SK-N-SH treated with all-trans-retinoic acid at 6 μM for 48 hours (cell line): ENCODE measurements around the gene ETNK2.

Source experiments
- ATAC-seq: fragments of 200-7000 bp; cut with Tn5 transposase; 3 replicates; pipeline ENCODE4 v1.9.1; 2020; ENCODE audit warnings: mild to moderate bottlenecking, moderate library complexity
- ARNTL ChIP-seq: fragments of 450-650 bp; formaldehyde crosslinking; IDR thresholded peaks from 2 replicates; pipeline ENCODE4 v1.5.0; 2020; ENCODE audit warnings: low read depth, mild to moderate bottlenecking, moderate library complexity, borderline replicate concordance
- CREB5 ChIP-seq: fragments of 250-450 bp; sonication (Bioruptor Pico); IDR thresholded peaks from 2 replicates; pipeline ENCODE4 v1.5.1; 2020; ENCODE audit warnings: low read depth, mild to moderate bottlenecking, moderate library complexity
- CSDC2 ChIP-seq: fragments of 250-450 bp; sonication (Bioruptor Pico); IDR thresholded peaks from 2 replicates; pipeline ENCODE4 v1.5.0; 2020; ENCODE audit warnings: mild to moderate bottlenecking, moderate library complexity
- CSRNP3 ChIP-seq: fragments of 250-450 bp; sonication (Bioruptor Pico); IDR thresholded peaks from 2 replicates; pipeline ENCODE4 v1.5.1; 2021; ENCODE audit warnings: mild to moderate bottlenecking, moderate library complexity
- ESRRG ChIP-seq: fragments of 250-450 bp; sonication (Bioruptor Pico); IDR thresholded peaks from 2 replicates; pipeline ENCODE4 v1.6.1; 2021; ENCODE audit warnings: mild to moderate bottlenecking
- GLIS3 ChIP-seq: fragments of 250-450 bp; sonication (Bioruptor Pico); IDR thresholded peaks from 2 replicates; pipeline ENCODE4 v1.5.0; 2020; ENCODE audit warnings: mild to moderate bottlenecking, moderate library complexity
- ISL1 ChIP-seq: fragments of 250-450 bp; sonication (Bioruptor Pico); IDR thresholded peaks from 2 replicates; pipeline ENCODE4 v2.1.2; 2022; ENCODE audit warnings: mild to moderate bottlenecking, moderate library complexity
- OSR1 ChIP-seq: fragments of 250-450 bp; sonication (Bioruptor Pico); IDR thresholded peaks from 2 replicates; pipeline ENCODE4 v1.8.0; 2022; ENCODE audit warnings: moderate library complexity, mild to moderate bottlenecking, inconsistent platforms
- PATZ1 ChIP-seq: fragments of 250-450 bp; sonication (Bioruptor Pico); IDR thresholded peaks from 2 replicates; pipeline ENCODE4 v1.8.0; 2020; ENCODE audit warnings: mild to moderate bottlenecking, moderate library complexity, borderline replicate concordance
- POU6F1 ChIP-seq: fragments of 250-450 bp; sonication (Bioruptor Pico); IDR thresholded peaks from 2 replicates; pipeline ENCODE4 v1.8.0; 2021; ENCODE audit warnings: low read depth, mild to moderate bottlenecking, moderate library complexity, borderline replicate concordance
- PPARA ChIP-seq: fragments of 250-450 bp; sonication (Bioruptor Pico); IDR thresholded peaks from 2 replicates; pipeline ENCODE4 v1.5.0; 2020; ENCODE audit warnings: mild to moderate bottlenecking, borderline replicate concordance
- SNAI2 ChIP-seq: fragments of 250-450 bp; sonication (Bioruptor Pico); IDR thresholded peaks from 2 replicates; pipeline ENCODE4 v1.5.0; 2020; ENCODE audit warnings: mild to moderate bottlenecking, moderate library complexity
- TOX ChIP-seq: fragments of 250-450 bp; sonication (Bioruptor Pico); IDR thresholded peaks from 2 replicates; pipeline ENCODE4 v1.8.0; 2021; ENCODE audit warnings: mild to moderate bottlenecking, moderate library complexity, borderline replicate concordance
- TSHZ2 ChIP-seq: fragments of 250-450 bp; sonication (Bioruptor Pico); IDR thresholded peaks from 2 replicates; pipeline ENCODE4 v1.5.0; 2020; ENCODE audit warnings: mild to moderate bottlenecking, moderate library complexity
- ZC3H10 ChIP-seq: fragments of 250-450 bp; sonication (Bioruptor Pico); IDR thresholded peaks from 2 replicates; pipeline ENCODE4 v1.5.1; 2021; ENCODE audit warnings: mild to moderate bottlenecking, moderate library complexity
- ZFP3 ChIP-seq: fragments of 250-450 bp; sonication (Bioruptor Pico); IDR thresholded peaks from 2 replicates; pipeline ENCODE4 v1.5.0; 2020; ENCODE audit warnings: mild to moderate bottlenecking, moderate library complexity
- ZNF565 ChIP-seq: fragments of 450-650 bp; formaldehyde crosslinking; conservative IDR thresholded peaks from 2 replicates; pipeline ENCODE4 v1.5.0; 2020; ENCODE audit warnings: low read depth, mild to moderate bottlenecking, moderate library complexity
- ZNF70 ChIP-seq: fragments of 450-650 bp; formaldehyde crosslinking; IDR thresholded peaks from 2 replicates; pipeline ENCODE4 v1.5.0; 2020; ENCODE audit warnings: mild to moderate bottlenecking, moderate library complexity

ETNK2 gene

DNA sequence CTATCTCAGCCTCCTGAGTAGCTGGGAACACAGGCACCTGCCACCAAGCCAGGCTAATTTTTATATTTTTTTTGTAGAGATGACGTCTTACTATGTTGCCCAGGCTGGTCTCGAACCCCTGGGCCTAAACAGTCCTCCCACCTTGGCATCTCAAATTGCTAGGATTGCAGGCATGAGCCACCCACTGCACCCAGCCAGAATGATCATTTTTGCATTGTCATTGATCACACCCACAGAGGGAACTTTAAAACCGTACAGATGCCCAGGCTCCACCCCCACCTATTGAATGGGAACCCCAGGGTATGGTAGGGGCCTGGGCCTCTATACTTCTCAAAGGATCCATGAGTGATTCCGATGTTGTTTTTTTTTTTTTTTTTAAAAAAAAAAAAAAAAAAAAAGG lies 36.7 kb downstream of the ETNK2 start:
- TF ChIP-seq CSRNP3 (CRISPR knock-in tag) = no peak
- TF ChIP-seq ZC3H10 (CRISPR knock-in tag) = no peak
- TF ChIP-seq PATZ1 = no peak
- TF ChIP-seq CSDC2 (CRISPR knock-in tag) = no peak
- TF ChIP-seq CREB5 (CRISPR knock-in tag) = no peak
- no peak for TF ChIP-seq GLIS3 (CRISPR knock-in tag)
- no peak for TF ChIP-seq POU6F1 (CRISPR knock-in tag)
- no peak for TF ChIP-seq OSR1 (CRISPR knock-in tag)
- TF ChIP-seq PPARA = no peak
- TF ChIP-seq ZNF565 = no peak
- TF ChIP-seq TSHZ2 (CRISPR knock-in tag) = no peak
- TF ChIP-seq ISL1 (CRISPR knock-in tag) = no peak
- TF ChIP-seq, all 23 proteins: peak for 0

GRCh38 chr1:204114606-204115005 lies 37.2 kb downstream of the ETNK2 start:
- TF ChIP-seq TSHZ2 (CRISPR knock-in tag) (no peak), ISL1 (CRISPR knock-in tag) (no peak), GLIS3 (CRISPR knock-in tag) (no peak), ESRRG (CRISPR knock-in tag) (no peak), ZC3H10 (CRISPR knock-in tag) (no peak), ZNF565 (no peak), SNAI2 (CRISPR knock-in tag) (no peak), ZFP3 (no peak), CSDC2 (CRISPR knock-in tag) (no peak)
- TF ChIP-seq, all 23 proteins: peak for 0
- no peak for ATAC-seq

More for the DNA sequence above, 36.7 kb downstream of the ETNK2 start:
- ATAC-seq = no peak

DNA sequence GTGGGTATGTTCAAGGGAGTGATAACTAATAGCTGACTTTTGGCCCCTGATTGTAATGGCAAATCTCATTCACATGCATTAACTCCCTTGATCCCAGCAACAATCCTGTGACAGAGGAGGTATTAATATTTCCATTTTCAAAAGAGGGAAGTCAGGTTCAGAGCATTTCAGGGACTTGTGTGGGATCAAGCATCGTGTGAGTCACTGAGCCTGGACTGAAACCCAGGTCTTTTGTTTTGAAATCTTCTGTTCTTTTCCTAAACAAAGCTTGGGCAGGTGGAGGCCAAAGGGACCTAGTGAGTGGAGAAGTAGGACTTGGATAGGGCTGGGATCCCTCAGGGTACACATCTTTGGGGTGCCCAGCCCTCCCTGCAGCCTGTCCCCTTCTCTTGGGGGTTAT lies 37.9 kb downstream of the ETNK2 start:
- ATAC-seq = no peak
- TF ChIP-seq POU6F1 (CRISPR knock-in tag) = no peak
- TF ChIP-seq ZC3H10 (CRISPR knock-in tag) = no peak
- no peak for TF ChIP-seq ZNF70 (CRISPR knock-in tag)
- no peak for TF ChIP-seq ARNTL (CRISPR knock-in tag)
- TF ChIP-seq ZNF565 = no peak
- TF ChIP-seq CSRNP3 (CRISPR knock-in tag) = no peak
- no peak for TF ChIP-seq PATZ1
- TF ChIP-seq CSDC2 (CRISPR knock-in tag) = no peak
- TF ChIP-seq TOX (CRISPR knock-in tag) = no peak
